Colonic mucosa (tissue), 4 donors: Measurements from ENCODE around the gene PTPRT. TPM values are rescaled to one million over a fixed set of nuclear protein-coding genes. Genes with fewer than 3 reads are reported as not detected.

ENCODE experiments used
- DNase-seq: peaks from one replicate; pipeline ENCODE4 v3.0.0-alpha.2; 2020
- H3K27ac ChIP-seq: fragments of 200-600 bp; one replicate; pipeline ENCODE4 v1.8.0; 2021
- H3K27me3 ChIP-seq: fragments of 200-600 bp; one replicate; pipeline ENCODE4 v1.8.0; 2021
- H3K36me3 ChIP-seq: fragments of 200-600 bp; one replicate; pipeline ENCODE4 v1.8.0; 2021
- H3K4me1 ChIP-seq: fragments of 200-600 bp; one replicate; pipeline ENCODE4 v1.8.0; 2021; ENCODE audit warnings: mild to moderate bottlenecking
- H3K4me3 ChIP-seq: fragments of 200-600 bp; one replicate; pipeline ENCODE4 v1.8.0; 2021
- H3K9ac ChIP-seq, 2 donors: one replicate each; pipeline ENCODE4 v1.7.0; 2013; ENCODE audit warnings: control low read depth in 2 of 2, low read depth in 2 of 2, low read length in 2 of 2
- H3K9me3 ChIP-seq: fragments of 200-600 bp; one replicate; pipeline ENCODE4 v1.8.0; 2021
- CTCF ChIP-seq: fragments of 200-600 bp; IDR thresholded peaks from one replicate; pipeline ENCODE4 v1.8.0; 2022; ENCODE audit warnings: antibody characterized with exemption, mild to moderate bottlenecking
- intact Hi-C: fragments of 100-400 bp; cut with DNase I; formaldehyde crosslinking; loops from one replicate; pipeline ENCODE4 v1.14.1; 2022
- total RNA-seq, 2 donors: library from RNA; stranded (reverse); fragmentation: NEBNext Ultra II Directional in 1 of 2; extraction: Animal tissue kit (Norgen Biotek cat#: 25700) in 1 of 2; gene quantifications; one replicate each; pipeline ENCODE4 v1.2.1, GENCODE V29; 2021
- donor health status: healthy.
- donor health status: DM: no; HTN: no; CAD: no.
- donor health status: DM: no; HTN: no; CAD: no.

Gene PTPRT
- total RNA-seq, 2 donors from 2014 or later: 0.11 to 0.12 TPM

DNA sequence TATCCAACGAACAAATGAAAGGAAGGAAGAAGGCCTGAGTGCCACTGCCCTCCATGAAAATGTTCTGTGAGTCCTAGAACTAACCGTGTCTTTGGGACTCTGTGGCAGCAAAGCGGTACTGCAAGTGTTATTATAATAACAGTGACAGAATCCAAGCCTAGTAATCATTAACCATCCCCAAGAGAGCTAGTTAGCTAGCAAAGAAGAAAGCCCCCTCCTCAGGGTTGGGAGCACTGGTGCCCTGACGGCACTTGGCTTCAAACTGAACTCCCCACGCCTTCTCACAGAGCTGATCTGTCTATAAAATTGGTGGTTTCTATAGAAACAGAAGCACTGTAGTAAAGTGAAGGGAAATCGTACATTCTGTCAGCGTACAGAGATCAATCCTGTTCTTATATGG is 239.8 kb downstream of the PTPRT start:
- no peak overlapping the region for H3K4me3 ChIP-seq
- no peaks in the 10 kb centered on the region for H3K4me1 ChIP-seq
- H3K27ac ChIP-seq: no peak overlapping the region
- H3K27me3 ChIP-seq: no peaks in the 10 kb centered on the region
- H3K36me3 ChIP-seq: no peaks in the 10 kb centered on the region
- no peaks in the 10 kb centered on the region for H3K9me3 ChIP-seq
- no peak for DNase-seq
- intact Hi-C loops: no loop called here
- no peak for TF ChIP-seq CTCF
- no peak overlapping the region for H3K9ac ChIP-seq

GRCh38 chr20:42945234-42945994 is 244.3 kb downstream of the PTPRT start:
- H3K27ac ChIP-seq: no peak overlapping the region
- no peak overlapping the region for H3K9ac ChIP-seq
- H3K4me3 ChIP-seq: no peak overlapping the region
- no peaks in the 10 kb centered on the region for H3K36me3 ChIP-seq
- H3K27me3 ChIP-seq: no peaks in the 10 kb centered on the region
- H3K9me3 ChIP-seq: no peaks in the 10 kb centered on the region
- no peaks in the 10 kb centered on the region for H3K4me1 ChIP-seq
- DNase-seq: no peak
- no peak for TF ChIP-seq CTCF
- intact Hi-C loops: no loop called here

DNA sequence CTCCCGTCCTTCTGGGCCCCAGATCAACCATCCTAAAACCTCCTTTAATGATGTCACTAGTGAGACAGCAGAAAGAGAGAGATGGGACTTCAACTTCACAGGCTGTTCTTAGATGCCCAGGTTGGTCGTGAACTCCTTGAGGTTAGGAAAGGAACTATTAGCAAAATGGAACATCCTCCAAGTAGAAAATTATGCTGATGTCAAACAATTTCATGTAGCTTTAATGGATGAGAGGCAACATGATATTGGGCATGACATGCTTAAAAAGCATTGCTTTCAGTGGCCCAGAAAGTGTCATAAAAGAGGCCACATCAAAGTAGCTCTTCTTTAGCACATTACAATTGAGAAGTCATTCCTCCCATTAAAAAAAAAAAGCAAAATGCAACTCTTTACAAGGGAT is 248.1 kb downstream of the PTPRT start:
- intact Hi-C loops: no loop called here
- no peaks in the 10 kb centered on the region for H3K9me3 ChIP-seq
- no peak overlapping the region for H3K27ac ChIP-seq
- H3K4me3 ChIP-seq: no peak overlapping the region
- no peak for TF ChIP-seq CTCF
- no peak for DNase-seq
- no peaks in the 10 kb centered on the region for H3K4me1 ChIP-seq
- no peaks in the 10 kb centered on the region for H3K36me3 ChIP-seq
- H3K27me3 ChIP-seq: no peaks in the 10 kb centered on the region
- H3K9ac ChIP-seq: no peak overlapping the region

DNA sequence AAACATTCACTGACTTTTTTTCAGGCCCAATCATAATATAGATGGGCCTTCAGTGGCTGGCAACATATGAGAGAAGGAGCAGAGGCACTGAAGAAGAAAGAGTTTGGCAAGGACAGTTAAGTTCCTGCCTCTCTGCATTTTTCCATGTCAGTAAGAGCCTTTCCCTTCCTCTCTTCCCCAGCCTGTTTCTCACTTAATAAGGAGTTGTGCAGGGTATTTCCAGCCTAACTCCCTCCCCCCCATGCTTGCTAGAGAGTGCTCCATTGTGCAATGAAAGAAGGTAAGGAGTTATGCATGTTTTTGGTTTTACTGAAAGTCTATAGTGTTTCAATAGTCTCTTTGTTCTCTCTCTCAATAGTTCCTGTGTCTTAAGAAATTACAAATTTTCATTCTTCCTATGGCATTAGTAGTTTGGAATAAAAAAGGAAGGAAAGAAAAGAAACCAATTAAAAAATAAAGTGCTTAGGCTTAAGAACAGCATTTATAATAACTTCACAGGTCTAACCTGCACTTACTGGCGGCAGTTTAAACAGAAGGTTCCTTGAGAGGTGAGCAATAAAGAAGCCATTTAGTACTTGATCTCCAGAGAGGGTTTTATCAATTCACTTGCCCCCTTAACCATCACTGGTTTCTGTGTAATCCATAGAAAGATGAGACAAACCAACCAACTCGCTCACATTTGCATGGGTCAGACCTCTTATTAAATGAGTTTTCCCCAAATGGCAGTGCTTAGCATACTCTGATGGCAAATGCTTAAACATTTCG is 251.1 kb downstream of the PTPRT start:
- Histone ChIP-seq H3K4me1 (no peaks in the 10 kb centered on the region), H3K36me3 (no peaks in the 10 kb centered on the region), H3K27me3 (no peaks in the 10 kb centered on the region), H3K27ac (no peak overlapping the region), H3K9me3 (no peaks in the 10 kb centered on the region), H3K9ac (no peak overlapping the region), H3K4me3 (no peak overlapping the region)
- intact Hi-C loops: no loop called here
- no peak for TF ChIP-seq CTCF
- DNase-seq: no peak

DNA sequence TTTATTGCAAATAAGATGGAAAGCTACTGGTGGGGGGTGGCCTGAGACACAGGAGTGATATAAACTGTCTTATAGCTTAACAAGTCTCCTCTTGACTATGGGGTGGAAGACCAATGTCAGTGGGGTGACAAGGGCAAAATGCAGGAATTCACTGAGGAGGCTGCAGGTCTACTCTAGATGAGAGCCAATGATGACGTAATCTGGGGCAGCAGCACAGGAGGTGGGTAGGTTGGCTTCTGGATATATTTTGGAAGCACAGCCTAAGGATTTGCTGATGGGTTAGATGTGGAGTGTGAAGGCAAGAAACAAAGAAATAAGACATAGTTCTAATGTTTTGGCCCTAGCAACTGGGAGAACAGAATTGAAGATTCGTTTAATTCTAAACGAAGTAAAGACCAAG is 253.2 kb downstream of the PTPRT start:
- TF ChIP-seq CTCF: no peak
- H3K27me3 ChIP-seq: no peaks in the 10 kb centered on the region
- no peaks in the 10 kb centered on the region for H3K4me1 ChIP-seq
- no peak overlapping the region for H3K9ac ChIP-seq
- H3K9me3 ChIP-seq: no peaks in the 10 kb centered on the region
- H3K4me3 ChIP-seq: no peak overlapping the region
- DNase-seq: no peak
- intact Hi-C loops: no loop called here
- H3K36me3 ChIP-seq: no peaks in the 10 kb centered on the region
- H3K27ac ChIP-seq: no peak overlapping the region
